ENCODE results near the gene OPCML.

- no peak for TF ChIP-seq CTCF (IDR thresholded peaks at IDR 0.05)
- TF ChIP-seq POLR2AphosphoS5 (IDR thresholded peaks at IDR 0.05; ENCODE audit: low read depth, low read length), result no peak
Observed at GRCh38 chr11:132856032-132856431, 676.3 kb downstream of the OPCML start.
